Tibial nerve (tissue), 4 donors: ENCODE data around the gene ZBED5. TPM values are rescaled to one million over a fixed set of nuclear protein-coding genes. Genes with fewer than 3 reads are reported as not detected.
"Not testable (repeated sequence)": the region's sequence is repeated elsewhere in the genome, so short reads cannot be mapped to it uniquely, and the experiment has no call there.

Experiments
- DNase-seq, 2 donors: peaks; one replicate each; pipeline ENCODE4 v3.0.0-alpha.2; 2019; ENCODE audit warnings: low spot score in 2 of 2
- H3K27ac ChIP-seq, 4 donors: fragments of 200-600 bp; sonication (generic) in 3 of 4; one replicate each; pipeline ENCODE4 v1.5.1; 2017 to 2019; ENCODE audit warnings: mild to moderate bottlenecking in 1 of 4
- H3K27me3 ChIP-seq, 2 donors: fragments of 200-600 bp; sonication (generic) in 1 of 2; one replicate each; pipeline versions ENCODE4 v1.5.1 to v1.6.0; 2017 to 2019
- H3K36me3 ChIP-seq, 3 donors: fragments of 200-600 bp; sonication (generic); one replicate each; pipeline ENCODE4 v1.5.1; 2018 to 2019
- H3K4me1 ChIP-seq, 4 donors: fragments of 200-600 bp; sonication (generic) in 3 of 4; one replicate each; pipeline ENCODE4 v1.5.1; 2017 to 2019
- H3K4me3 ChIP-seq, 4 donors: fragments of 200-600 bp; sonication (generic) in 3 of 4; one replicate each; pipeline ENCODE4 v1.5.1; 2017 to 2019; ENCODE audit warnings: mild to moderate bottlenecking in 1 of 4, moderate library complexity in 1 of 4
- H3K9me3 ChIP-seq, 4 donors: fragments of 200-600 bp; sonication (generic) in 3 of 4; one replicate each; pipeline ENCODE4 v1.5.1; 2017 to 2019
- CTCF ChIP-seq, 5 experiments: fragments of 200-600 bp in 3 of 5; fragments of 450-650 bp in 2 of 5; sonication (generic) in 3 of 5; IDR thresholded peaks; one replicate each; pipeline ENCODE4 v1.5.1; 2016 to 2019; ENCODE audit warnings: antibody characterized with exemption in 5 of 5, mild to moderate bottlenecking in 3 of 5, moderate library complexity in 2 of 5
- EP300 ChIP-seq, 2 donors: sonication (generic); formaldehyde crosslinking; IDR thresholded peaks; one replicate each; pipeline ENCODE4 v1.6.1; 2017; ENCODE audit warnings: antibody characterized with exemption in 2 of 2, mild to moderate bottlenecking in 1 of 2
- POLR2A ChIP-seq, 2 donors: fragments of 450-650 bp; IDR thresholded peaks; one replicate each; pipeline ENCODE4 v1.6.1; 2017; ENCODE audit warnings: antibody characterized with exemption in 2 of 2, mild to moderate bottlenecking in 2 of 2, moderate library complexity in 2 of 2
- WGBS, 2 donors: methylation state at CpG; one replicate each; pipeline ENCODE4 v1.1.5; 2018; 5-methylcytosine and 5-hydroxymethylcytosine counted together
- total RNA-seq, 4 donors: library from RNA; depleted of rRNA; stranded (reverse); fragments of >200 nt; gene quantifications; one replicate each; pipeline ENCODE4 v1.1.0, GENCODE V29; 2016

ZBED5 gene
- total RNA-seq, 4 donors from 2014 or later, result 26.2 to 35.2 (median 34.7) TPM

- TF ChIP-seq EP300 (IDR thresholded peaks at IDR 0.05) (no peak), POLR2A (IDR thresholded peaks at IDR 0.05) (no peak), CTCF (IDR thresholded peaks at IDR 0.05) (no peak)
- H3K4me1 ChIP-seq, result no peaks in the 10 kb centered on the region
- H3K9me3 ChIP-seq, result no peaks in the 10 kb centered on the region
- no peak overlapping the region for H3K4me3 ChIP-seq
- H3K36me3 ChIP-seq, result no peaks in the 10 kb centered on the region
- H3K27ac ChIP-seq, result no peak overlapping the region
- no peaks in the 10 kb centered on the region for H3K27me3 ChIP-seq
- DNase-seq, result no peak
- WGBS, 2 donors, result 57 to 66% methylated on average over 2 of the region's 2 CpGs
These were observed 34.7 kb downstream of the ZBED5 start for GRCh38 chr11:10823152-10823579.

GRCh38 chr11:10822491-10822890 lies 35.4 kb downstream of the ZBED5 start:
- not testable (repeated sequence) for H3K4me1 ChIP-seq, H3K27me3 ChIP-seq, H3K4me3 ChIP-seq, H3K36me3 ChIP-seq, DNase-seq, H3K9me3 ChIP-seq, H3K27ac ChIP-seq
- 79 to 90% methylated on average over 3 of the region's 3 CpGs for WGBS, 2 donors

GRCh38 chr11:10818594-10818993 lies 39.3 kb downstream of the ZBED5 start:
- no peak overlapping the region for H3K27ac ChIP-seq
- WGBS, 2 donors, result 93 to 100% methylated on average over 1 of the region's 1 CpG
- TF ChIP-seq POLR2A (IDR thresholded peaks at IDR 0.05) (no peak), EP300 (IDR thresholded peaks at IDR 0.05) (no peak), CTCF (IDR thresholded peaks at IDR 0.05) (no peak)
- H3K9me3 ChIP-seq, result no peaks in the 10 kb centered on the region
- H3K27me3 ChIP-seq, result no peaks in the 10 kb centered on the region
- no peak overlapping the region for H3K4me3 ChIP-seq
- no peaks in the 10 kb centered on the region for H3K4me1 ChIP-seq
- no peaks in the 10 kb centered on the region for H3K36me3 ChIP-seq
- DNase-seq, result no peak

GRCh38 chr11:10813945-10814344 lies 43.9 kb downstream of the ZBED5 start:
- Histone ChIP-seq H3K27me3 (no peaks in the 10 kb centered on the region), H3K36me3 (no peaks in the 10 kb centered on the region), H3K9me3 (no peaks in the 10 kb centered on the region), H3K27ac (no peak overlapping the region), H3K4me3 (no peak overlapping the region), H3K4me1 (peaks cover 0 to 6% (median 4%) of the 10 kb centered on the region in 4 donors)
- no peak for DNase-seq
- TF ChIP-seq EP300 (IDR thresholded peaks at IDR 0.05) (no peak), CTCF (IDR thresholded peaks at IDR 0.05) (no peak), POLR2A (IDR thresholded peaks at IDR 0.05) (no peak)

- DNase-seq, result peak; percentile 15 to 34
- Histone ChIP-seq H3K27ac (peak overlapping the region; percentile 75 to 100 (median 99)), H3K27me3 (no peaks in the 10 kb centered on the region), H3K4me1 (peaks cover 0 to 34% (median 21%) of the 10 kb centered on the region in 4 donors), H3K36me3 (peaks cover 0 to 24% (median 21%) of the 10 kb centered on the region in 3 donors), H3K4me3 (peak overlapping the region; percentile 83 to 99 (median 94)), H3K9me3 (no peaks in the 10 kb centered on the region)
- TF ChIP-seq CTCF (IDR thresholded peaks at IDR 0.05) (no peak), POLR2A (IDR thresholded peaks at IDR 0.05) (no peak), EP300 (IDR thresholded peaks at IDR 0.05) (no peak)
- 1 to 2% methylated on average over 26 to 28 of the region's 29 CpGs for WGBS, 2 donors
These were observed 48.3 kb downstream of the ZBED5 start for GRCh38 chr11:10809373-10810160.
